LNCAP (cell line): ENCODE data around the gene C9orf78.

Experiments
- TF ChIP-seq, protein P1 (sequence below): fragments of 450-650 bp; IDR thresholded peaks from 2 replicates; pipeline ENCODE4 v1.5.1; 2017; ENCODE audit warnings: mild to moderate bottlenecking

Gene C9orf78

DNA sequence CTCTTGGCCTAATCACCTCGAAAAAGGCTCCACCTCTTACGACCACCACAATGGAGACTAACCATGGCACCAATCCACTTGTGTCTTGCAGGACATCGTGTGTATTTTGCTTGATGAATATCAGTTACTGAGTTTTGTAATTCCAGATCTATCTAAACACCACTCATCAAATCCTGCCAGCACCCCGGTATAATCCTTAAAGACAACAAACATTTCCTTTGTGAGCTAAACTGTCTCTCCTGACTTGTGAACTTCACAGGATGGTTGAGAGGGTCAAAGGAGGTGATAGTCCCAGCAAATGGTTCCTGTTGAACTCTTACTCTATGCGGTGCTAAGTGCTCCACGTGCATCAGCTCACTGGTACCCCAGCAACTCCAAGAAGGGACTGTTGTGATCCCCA lies 36.1 kb downstream of the C9orf78 start:
- TF ChIP-seq, protein P1, sequence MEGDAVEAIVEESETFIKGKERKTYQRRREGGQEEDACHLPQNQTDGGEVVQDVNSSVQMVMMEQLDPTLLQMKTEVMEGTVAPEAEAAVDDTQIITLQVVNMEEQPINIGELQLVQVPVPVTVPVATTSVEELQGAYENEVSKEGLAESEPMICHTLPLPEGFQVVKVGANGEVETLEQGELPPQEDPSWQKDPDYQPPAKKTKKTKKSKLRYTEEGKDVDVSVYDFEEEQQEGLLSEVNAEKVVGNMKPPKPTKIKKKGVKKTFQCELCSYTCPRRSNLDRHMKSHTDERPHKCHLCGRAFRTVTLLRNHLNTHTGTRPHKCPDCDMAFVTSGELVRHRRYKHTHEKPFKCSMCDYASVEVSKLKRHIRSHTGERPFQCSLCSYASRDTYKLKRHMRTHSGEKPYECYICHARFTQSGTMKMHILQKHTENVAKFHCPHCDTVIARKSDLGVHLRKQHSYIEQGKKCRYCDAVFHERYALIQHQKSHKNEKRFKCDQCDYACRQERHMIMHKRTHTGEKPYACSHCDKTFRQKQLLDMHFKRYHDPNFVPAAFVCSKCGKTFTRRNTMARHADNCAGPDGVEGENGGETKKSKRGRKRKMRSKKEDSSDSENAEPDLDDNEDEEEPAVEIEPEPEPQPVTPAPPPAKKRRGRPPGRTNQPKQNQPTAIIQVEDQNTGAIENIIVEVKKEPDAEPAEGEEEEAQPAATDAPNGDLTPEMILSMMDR = no peak

DNA sequence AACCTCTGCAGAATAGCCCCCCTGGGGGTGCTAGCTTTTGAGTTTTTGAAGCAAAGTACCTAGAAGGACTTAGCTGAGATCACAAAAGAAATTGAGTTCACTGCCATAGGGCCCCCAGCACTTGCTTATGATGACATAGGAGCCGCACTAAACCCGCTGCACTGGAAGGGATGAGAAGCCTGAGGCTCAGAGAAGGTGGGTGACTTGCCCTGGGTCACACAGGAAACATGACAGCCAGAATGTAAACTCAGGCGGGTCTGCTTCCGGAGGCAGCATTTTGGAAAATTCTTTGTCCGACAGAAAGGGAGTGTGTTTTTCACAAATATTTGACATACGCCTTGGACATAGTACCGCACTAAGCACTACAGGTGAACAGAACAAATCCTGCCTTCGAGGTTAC lies 40.5 kb downstream of the C9orf78 start:
- TF ChIP-seq, protein P1 = no peak

DNA sequence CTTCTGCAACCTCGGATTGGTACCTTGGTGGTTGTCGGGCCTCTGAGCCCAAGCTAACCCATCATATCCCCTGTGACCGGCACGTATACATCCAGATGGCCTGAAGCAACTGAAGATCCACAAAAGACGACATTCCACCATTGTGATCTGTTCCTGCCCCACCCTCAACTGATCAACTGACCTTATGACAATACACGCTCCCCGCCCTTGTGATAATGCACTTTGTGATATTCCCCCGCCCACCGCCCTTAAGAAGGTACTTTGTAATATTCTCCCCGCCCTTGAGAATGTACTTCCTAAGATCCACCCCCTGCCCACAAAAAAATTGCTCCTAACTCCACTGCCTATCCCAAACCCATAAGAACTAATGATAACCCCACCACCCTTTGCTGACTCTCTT lies 48.6 kb downstream of the C9orf78 start:
- TF ChIP-seq, protein P1 = no peak

DNA sequence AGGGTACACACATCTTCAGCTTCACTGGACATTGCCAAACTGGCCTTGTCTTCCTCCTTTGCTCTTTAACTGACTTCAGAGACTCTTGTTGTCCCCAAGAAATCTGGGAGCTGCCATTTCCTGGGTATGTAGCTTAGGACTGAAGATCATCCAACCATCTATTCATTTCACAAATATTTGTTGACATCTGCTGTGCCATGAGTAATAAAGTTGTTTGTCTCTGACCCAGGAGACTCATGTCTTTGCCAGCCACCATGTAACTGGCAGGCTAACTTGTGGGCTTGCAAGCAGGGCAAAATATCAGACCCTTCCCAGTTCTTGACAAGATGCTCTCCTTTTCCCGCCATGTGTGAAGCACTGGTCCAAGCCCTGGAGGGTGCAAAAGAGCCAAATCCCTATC lies 49.2 kb downstream of the C9orf78 start:
- TF ChIP-seq, protein P1 = no peak

DNA sequence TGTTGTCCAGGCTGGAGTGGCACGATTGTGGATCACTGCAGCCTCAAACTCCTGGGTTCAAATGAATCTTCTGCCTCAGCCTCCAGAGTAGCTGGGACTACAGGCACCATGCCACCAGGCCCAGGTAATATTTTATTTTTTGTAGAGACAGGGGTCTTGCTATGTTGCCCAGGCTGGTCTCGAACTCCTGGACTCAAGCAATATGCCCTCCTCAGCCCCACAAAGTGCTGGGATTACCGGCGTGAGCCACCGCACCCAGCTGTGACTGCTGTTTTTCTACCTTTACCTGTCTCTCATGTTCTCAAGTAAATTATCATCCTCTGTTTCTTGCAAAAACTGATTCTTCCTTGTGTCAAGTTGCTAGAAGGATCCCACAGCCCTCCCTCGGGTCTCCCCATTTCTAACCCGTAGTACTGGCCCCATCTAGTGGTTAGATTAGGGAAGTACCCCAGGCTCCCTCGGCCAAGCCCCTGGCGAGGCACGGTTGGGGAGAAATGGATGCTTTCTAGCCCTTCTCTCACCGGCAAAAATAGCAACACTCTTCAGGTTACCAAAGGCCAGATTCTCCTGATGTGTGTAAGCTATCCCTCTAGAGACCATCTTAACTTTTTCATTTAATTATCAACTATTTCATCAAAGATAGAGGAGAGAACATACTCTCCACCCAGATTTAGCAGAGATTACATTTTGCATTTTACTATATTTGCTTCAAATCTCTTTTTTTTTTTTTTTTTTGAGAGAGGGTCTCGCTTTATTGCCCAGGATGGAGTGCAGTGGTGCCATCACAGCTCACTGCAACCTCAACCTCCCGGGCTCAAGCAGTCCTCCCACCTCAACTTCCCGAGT lies 51.3 kb downstream of the C9orf78 start:
- TF ChIP-seq, protein P1 = peak; percentile 84

DNA sequence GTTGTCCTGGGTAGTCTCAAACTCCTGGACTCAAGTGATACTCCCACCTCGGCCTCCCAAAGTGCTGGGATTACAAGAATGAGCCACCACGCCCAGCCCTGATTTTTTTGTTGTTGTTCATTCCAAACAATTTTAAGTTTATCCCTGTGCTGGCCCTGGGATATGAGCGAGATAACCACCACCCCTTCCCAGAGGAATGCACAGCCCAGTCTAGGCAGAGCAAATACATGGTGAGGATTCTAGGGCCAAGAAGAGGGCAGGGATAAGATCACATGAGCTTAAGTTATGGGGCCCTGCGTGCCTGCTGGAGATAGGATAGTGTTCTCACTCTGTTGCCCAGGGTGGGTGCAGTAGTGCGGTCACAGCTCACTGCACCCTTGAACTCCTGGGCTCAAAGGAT lies 53.1 kb downstream of the C9orf78 start:
- TF ChIP-seq, protein P1 = no peak

DNA sequence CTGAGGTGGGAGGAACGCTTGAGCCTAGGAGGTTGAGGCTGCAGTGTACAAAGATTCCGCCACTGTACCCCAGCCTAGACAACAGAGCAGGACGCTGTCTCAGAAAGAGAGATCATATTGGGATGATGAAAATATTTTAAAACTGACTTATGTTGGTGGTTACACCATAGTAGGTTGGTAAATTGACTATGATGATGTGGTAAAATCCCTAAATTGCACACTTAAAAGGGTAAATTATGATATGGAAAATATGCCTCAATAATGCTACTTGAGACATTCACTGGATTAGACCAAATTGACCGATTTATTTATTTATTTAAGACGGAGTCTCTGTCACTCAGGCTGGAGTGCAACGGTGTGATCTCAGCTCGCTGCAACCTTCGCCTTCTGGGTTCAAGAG lies 53.9 kb downstream of the C9orf78 start:
- TF ChIP-seq, protein P1 = no peak
